Right atrium auricular region (tissue), 2 donors: Measurements from ENCODE around the gene ATRN. TPM values are rescaled to one million over a fixed set of nuclear protein-coding genes. Genes with fewer than 3 reads are reported as not detected.
"Not testable (repeated sequence)": the region's sequence is repeated elsewhere in the genome, so short reads cannot be mapped to it uniquely, and the experiment has no call there.

ENCODE experiments used
- DNase-seq: peaks from one replicate; pipeline ENCODE4 v3.0.0-alpha.2; 2019; ENCODE audit warnings: low spot score
- H3K27ac ChIP-seq, 2 donors: fragments of 200-600 bp; sonication (generic); 1 replicate in 1 of 2; 2 replicates in 1 of 2; pipeline ENCODE4 v1.5.1; 2016 to 2019
- H3K27me3 ChIP-seq, 2 donors: fragments of 200-600 bp; sonication (generic); one replicate each; pipeline versions ENCODE4 v1.5.1 to v1.6.0; 2017 to 2019
- H3K36me3 ChIP-seq: fragments of 200-600 bp; sonication (generic); one replicate; pipeline ENCODE4 v1.5.1; 2016
- H3K4me1 ChIP-seq, 2 donors: fragments of 200-600 bp; sonication (generic); one replicate each; pipeline versions ENCODE4 v1.5.1 to v1.6.0; 2017 to 2019
- H3K4me3 ChIP-seq, 2 donors: fragments of 200-600 bp; sonication (generic); 1 replicate in 1 of 2; 2 replicates in 1 of 2; pipeline ENCODE4 v1.5.1; 2017 to 2019; ENCODE audit warnings: mild to moderate bottlenecking in 1 of 2, moderate library complexity in 1 of 2
- H3K9me3 ChIP-seq, 2 donors: fragments of 200-600 bp; sonication (generic); one replicate each; pipeline ENCODE4 v1.5.1; 2019
- CTCF ChIP-seq, 2 donors: fragments of 200-600 bp; sonication (generic); IDR thresholded peaks; one replicate each; pipeline ENCODE4 v1.5.1; 2019; ENCODE audit warnings: antibody characterized with exemption in 2 of 2
- total RNA-seq, 2 donors: library from RNA; depleted of rRNA; stranded (reverse); fragments of >200 nt; gene quantifications; one replicate each; pipeline ENCODE4 v1.1.0, GENCODE V29; 2016

ATRN gene
- total RNA-seq, 2 donors from 2014 or later = 22.5 to 28.1 TPM

GRCh38 chr20:3532089-3532615 is 61.3 kb downstream of the ATRN start:
- Histone ChIP-seq H3K4me1 (no peaks in the 10 kb centered on the region), H3K27me3 (no peaks in the 10 kb centered on the region), H3K9me3 (no peaks in the 10 kb centered on the region), H3K4me3 (no peak overlapping the region), H3K36me3 (no peaks in the 10 kb centered on the region), H3K27ac (no peak overlapping the region)
- TF ChIP-seq CTCF (IDR thresholded peaks at IDR 0.05) = no peak
- no peak for DNase-seq

- H3K9me3 ChIP-seq, H3K4me1 ChIP-seq, H3K27me3 ChIP-seq, H3K36me3 ChIP-seq, H3K4me3 ChIP-seq, H3K27ac ChIP-seq, DNase-seq: not testable (repeated sequence)
Measured at GRCh38 chr20:3537733-3538132, 66.9 kb downstream of the ATRN start.

GRCh38 chr20:3539311-3540107 is 68.7 kb downstream of the ATRN start:
- Histone ChIP-seq H3K4me3 (no peak overlapping the region), H3K36me3 (peaks cover 3% of the 10 kb centered on the region), H3K4me1 (peaks cover 0 to 3% of the 10 kb centered on the region in 2 donors), H3K9me3 (no peaks in the 10 kb centered on the region), H3K27ac (peak overlapping the region in 1 of 2 donors; percentile 7), H3K27me3 (no peaks in the 10 kb centered on the region)
- TF ChIP-seq CTCF (IDR thresholded peaks at IDR 0.05) = no peak
- no peak for DNase-seq

GRCh38 chr20:3541887-3542721 is 71.3 kb downstream of the ATRN start:
- Histone ChIP-seq H3K36me3 (peaks cover 7% of the 10 kb centered on the region), H3K4me1 (peaks cover 0 to 3% of the 10 kb centered on the region in 2 donors), H3K27ac (no peak overlapping the region), H3K9me3 (no peaks in the 10 kb centered on the region), H3K4me3 (no peak overlapping the region), H3K27me3 (no peaks in the 10 kb centered on the region)
- no peak for TF ChIP-seq CTCF (IDR thresholded peaks at IDR 0.05)
- no peak for DNase-seq

- Histone ChIP-seq H3K36me3 (peaks cover 12% of the 10 kb centered on the region), H3K27ac (no peak overlapping the region), H3K4me1 (peaks cover 0 to 2% of the 10 kb centered on the region in 2 donors), H3K9me3 (no peaks in the 10 kb centered on the region), H3K4me3 (no peak overlapping the region), H3K27me3 (no peaks in the 10 kb centered on the region)
- no peak for TF ChIP-seq CTCF (IDR thresholded peaks at IDR 0.05)
- DNase-seq = no peak
Measured at GRCh38 chr20:3543901-3544507, 73.2 kb downstream of the ATRN start.
